K562 (cell line): ENCODE results near the gene NAALAD2. TPM values are rescaled to one million over a fixed set of nuclear protein-coding genes. Genes with fewer than 3 reads are reported as not detected.

Experiments used
- ATAC-seq: fragments of 200-7000 bp; cut with Tn5 transposase; 3 replicates; pipeline ENCODE4 v1.9.1; 2020; ENCODE audit warnings: moderate library complexity
- BruUV-seq: library from RNA; stranded (reverse); fragments of 400-500 nt; replicated peaks from 2 replicates; lab custom pipeline; 2021; lab: Mats Ljungman, UMichigan
- CTCF ChIA-PET: fragments of 300-600 bp; formaldehyde crosslinking; extraction: SDS; loops from one replicate; lab custom pipeline; 2021; ENCODE audit warnings: low intra/inter-chr PET ratio; lab: Yijun Ruan, JAX
- POLR2A ChIA-PET: fragments of 300-600, 350-650 bp; sonication (Branson Sonifier 250); formaldehyde crosslinking; extraction: SDS; loops from one replicate; lab custom pipeline; 2021; ENCODE audit warnings: antibody characterized with exemption, inconsistent platforms; lab: Yijun Ruan, JAX
- DNase-seq, 4 experiments: peaks; one replicate each; pipeline versions ENCODE4 v3.0.0 to v3.0.0-alpha.2; 2011 to 2018; ENCODE audit warnings: low spot score in 3 of 4, mixed read lengths in 3 of 4; ENCODE audit errors: extremely low read depth in 1 of 4
- FAIRE-seq: peaks from 2 replicates; lab custom pipeline; 2011; peaks lifted over from hg19 to GRCh38; lab: Jason Lieb, UNC
- H2AFZ ChIP-seq: 2 replicates; pipeline ENCODE4 v1.6.0; 2011; ENCODE audit warnings: low read depth, low read length, control low read depth, inconsistent platforms
- H3K27ac ChIP-seq: fragments of 200-600 bp; 3 replicates; pipeline ENCODE4 v1.8.0; 2011; ENCODE audit warnings: low read depth, mild to moderate bottlenecking, control low read depth, inconsistent platforms, low read length, moderate library complexity, mixed read lengths; ENCODE audit errors: extremely low read depth
- H3K27me3 ChIP-seq, 2 experiments: fragments of 300-600 bp in 1 of 2; 2 replicates in 1 of 2; 3 replicates in 1 of 2; pipeline versions ENCODE4 v1.6.0 to v1.8.0; 2011; ENCODE audit warnings: inconsistent platforms in 2 of 2, low read length in 2 of 2, mild to moderate bottlenecking in 1 of 2, mixed read lengths in 1 of 2, moderate library complexity in 1 of 2; ENCODE audit not compliant: control insufficient read depth in 2 of 2, insufficient read depth in 2 of 2
- H3K36me3 ChIP-seq: fragments of 300-600 bp; 3 replicates; pipeline ENCODE4 v1.8.0; 2011; ENCODE audit warnings: mild to moderate bottlenecking, low read length, inconsistent platforms; ENCODE audit not compliant: control insufficient read depth, insufficient read depth
- H3K4me1 ChIP-seq, 2 experiments: fragments of 200-600 bp in 1 of 2; replicated peaks in 1 of 2; 2 replicates in 1 of 2; 3 replicates in 1 of 2; pipeline versions ENCODE4 v1.5.1 to v1.8.0; 2011; ENCODE audit warnings: inconsistent platforms in 2 of 2, low read length in 2 of 2, mild to moderate bottlenecking in 1 of 2, mixed read lengths in 1 of 2, moderate library complexity in 1 of 2; ENCODE audit not compliant: control insufficient read depth in 2 of 2, insufficient read depth in 2 of 2
- H3K4me2 ChIP-seq: 2 replicates; pipeline ENCODE4 v1.6.1; 2011; ENCODE audit warnings: low read length, control low read depth, inconsistent platforms, mixed read lengths; ENCODE audit not compliant: insufficient read depth
- H3K4me3 ChIP-seq: fragments of 200-600 bp; sonication (generic), shearing (Covaris generic); 2 replicates; pipeline ENCODE4 v1.5.1; 2016; ENCODE audit warnings: control low read depth, inconsistent platforms
- H3K79me2 ChIP-seq: fragments of 200-600 bp; 3 replicates; pipeline ENCODE4 v1.8.0; 2011; ENCODE audit warnings: low read length, inconsistent platforms; ENCODE audit not compliant: control insufficient read depth, insufficient read depth
- H3K9ac ChIP-seq, 2 experiments: 2 replicates each; pipeline versions ENCODE4 v1.6.0 to v1.6.1; 2011; ENCODE audit warnings: low read depth in 2 of 2, low read length in 2 of 2, control low read depth in 1 of 2, inconsistent platforms in 1 of 2, mild to moderate bottlenecking in 1 of 2, mixed read lengths in 1 of 2; ENCODE audit not compliant: insufficient read depth in 1 of 2
- H3K9me1 ChIP-seq: one replicate; pipeline ENCODE4 v1.6.0; 2011; ENCODE audit warnings: inconsistent platforms, mild to moderate bottlenecking, low read length, moderate library complexity; ENCODE audit not compliant: control insufficient read depth, insufficient read depth
- H3K9me3 ChIP-seq: replicated peaks from 2 replicates; pipeline ENCODE4 v1.5.1; 2011; ENCODE audit warnings: low read depth, low read length, inconsistent platforms; ENCODE audit not compliant: control insufficient read depth, insufficient read depth
- H4K20me1 ChIP-seq: replicated peaks from 2 replicates; pipeline ENCODE4 v1.6.1; 2011; ENCODE audit warnings: low read length, inconsistent platforms, mixed read lengths; ENCODE audit not compliant: control insufficient read depth, insufficient read depth
- ARID2 ChIP-seq: fragments of 450-650 bp; IDR thresholded peaks from 2 replicates; pipeline ENCODE4 v1.6.1; 2017; ENCODE audit warnings: antibody characterized with exemption, mild to moderate bottlenecking
- KLF16 ChIP-seq: IDR thresholded peaks from 2 replicates; pipeline ENCODE4 v1.6.1; 2016; ENCODE audit warnings: antibody characterized with exemption
- KLF6 ChIP-seq: fragments of 250-450 bp; sonication (Bioruptor Pico); IDR thresholded peaks from 2 replicates; pipeline ENCODE4 v1.4.0; 2020; ENCODE audit warnings: mild to moderate bottlenecking, moderate library complexity, borderline replicate concordance
- MAFG ChIP-seq: fragments of 450-650 bp; conservative IDR thresholded peaks from 2 replicates; pipeline ENCODE4 v1.6.1; 2016; ENCODE audit warnings: missing genetic modification characterization, missing compliant biosample characterization
- OTX1 ChIP-seq: fragments of 450-650 bp; formaldehyde crosslinking; IDR thresholded peaks from 2 replicates; pipeline ENCODE4 v1.4.0; 2022; ENCODE audit warnings: mild to moderate bottlenecking
- POLR2H ChIP-seq: IDR thresholded peaks from 2 replicates; pipeline ENCODE4 v1.6.1; 2016; ENCODE audit warnings: missing genetic modification characterization, low read depth, mild to moderate bottlenecking, control low read depth, missing compliant biosample characterization, moderate library complexity
- RUNX1 ChIP-seq: sonication (generic); IDR thresholded peaks from 2 replicates; pipeline ENCODE4 v1.6.1; 2016; ENCODE audit warnings: antibody characterized with exemption, low read depth
- SMAD3 ChIP-seq: fragments of 450-650 bp; formaldehyde crosslinking; conservative IDR thresholded peaks from 2 replicates; pipeline ENCODE4 v1.4.0; 2020; ENCODE audit warnings: mild to moderate bottlenecking
- SNIP1 ChIP-seq: fragments of 450-650 bp; IDR thresholded peaks from 2 replicates; pipeline ENCODE4 v1.7.1; 2017; ENCODE audit warnings: low read depth, mild to moderate bottlenecking
- SPI1 ChIP-seq: IDR thresholded peaks from 2 replicates; pipeline ENCODE4 v1.6.1; 2011; ENCODE audit warnings: low read depth, low read length, control low read depth, borderline replicate concordance
- TEAD4 ChIP-seq, 2 experiments: sonication (generic) in 1 of 2; formaldehyde crosslinking in 1 of 2; IDR thresholded peaks; 2 replicates each; pipeline versions ENCODE4 v1.6.1 to v1.8.0; 2012 to 2022; ENCODE audit warnings: borderline replicate concordance in 1 of 2, inconsistent platforms in 1 of 2, low read length in 1 of 2, mild to moderate bottlenecking in 1 of 2, missing genetic modification reagents in 1 of 2
- YBX1 ChIP-seq: fragments of 450-650 bp; IDR thresholded peaks from 2 replicates; pipeline ENCODE4 v1.7.1; 2016; ENCODE audit warnings: mild to moderate bottlenecking
- WGBS: fragments of 100-300 bp; shearing (Covaris generic); methylation state at CpG from one replicate; pipeline ENCODE4 v1.1.6; 2016; ENCODE audit warnings: low coverage, mixed read lengths; ENCODE audit not compliant: insufficient coverage; ENCODE audit errors: missing lambda C conversion rate; 5-methylcytosine and 5-hydroxymethylcytosine counted together
- in situ Hi-C: fragments of 300-500 bp; cut with MboI; formaldehyde crosslinking; loops from 4 replicates; pipeline ENCODE4 v1.15.0; 2018; ENCODE audit warnings: inconsistent platforms, mixed read lengths
- intact Hi-C: fragments of 100-400 bp; cut with micrococcal nuclease; formaldehyde crosslinking; loops from 2 replicates; pipeline ENCODE4 v1.14.2; 2022
- polyA plus RNA-seq, 8 experiments: library from polyadenylated mRNA; depleted of rRNA in 4 of 8; stranded (reverse) in 5 of 8; unstranded in 3 of 8; fragments of >200 nt; fragmentation: Nextera tagmentation in 2 of 8; fragmentation: Illumina TruSeq in 1 of 8; extraction: Ambion mirVana in 2 of 8; extraction: Trizol in 1 of 8; gene quantifications; 2 replicates each; pipeline versions ENCODE4 v1.2.1 to v1.2.3, GENCODE V29; 2011 to 2014; ENCODE audit warnings: inconsistent platforms in 1 of 8, missing spikeins in 1 of 8
- total RNA-seq, 7 experiments: library from RNA; depleted of rRNA in 6 of 7; stranded (reverse); fragments of >200 nt in 6 of 7; fragmentation: Illumina TruSeq in 2 of 7; extraction: Trizol in 2 of 7; gene quantifications; 2 replicates each; pipeline versions ENCODE4 v1.2.1 to v1.2.3, GENCODE V29; 2011 to 2021; ENCODE audit warnings: low replicate concordance in 1 of 7
- TF ChIP-seq, protein P1 (sequence below): fragments of 450-650 bp; IDR thresholded peaks from one replicate; pipeline ENCODE4 v1.6.1; 2018; ENCODE audit warnings: mild to moderate bottlenecking, moderate library complexity; ENCODE audit not compliant: partially characterized antibody
- TF ChIP-seq, protein P2 (sequence below): fragments of 450-650 bp; IDR thresholded peaks from 2 replicates; pipeline ENCODE4 v1.6.1; 2016
- TF ChIP-seq, protein P3 (sequence below): IDR thresholded peaks from 2 replicates; pipeline ENCODE4 v1.6.1; 2011; ENCODE audit warnings: borderline replicate concordance, low read depth, mild to moderate bottlenecking, moderate library complexity, low read length; ENCODE audit not compliant: insufficient read depth, poor library complexity, severe bottlenecking

The NAALAD2 gene
- total and polyA plus RNA-seq, 9 of the 15 experiments (the other 6 are each of a cell fraction or from before 2014, with no cell fraction given), result 0.05 to 0.24 (median 0.12) TPM

DNA sequence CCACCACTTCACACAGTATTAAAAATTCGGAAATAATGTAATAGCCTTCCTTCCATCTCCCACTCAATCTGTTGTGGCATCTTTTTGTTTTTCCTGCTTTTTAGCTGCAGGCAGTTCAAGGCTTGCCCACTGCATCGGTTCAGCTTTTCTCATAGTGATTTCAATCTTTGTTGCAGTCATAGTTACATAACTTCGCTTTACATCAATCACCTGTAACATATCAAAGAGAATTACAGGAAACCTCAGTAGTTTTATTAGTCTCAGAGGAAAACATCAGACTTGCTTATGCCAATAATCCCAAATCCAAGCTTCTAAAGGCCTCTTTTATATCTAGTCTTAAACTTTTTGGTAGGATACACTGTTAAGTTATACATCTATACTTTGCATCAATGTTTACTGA lies 67.9 kb downstream of the NAALAD2 start (continued):
- TF ChIP-seq SPI1, result no peak
- no peak for TF ChIP-seq POLR2H (tag)

DNA sequence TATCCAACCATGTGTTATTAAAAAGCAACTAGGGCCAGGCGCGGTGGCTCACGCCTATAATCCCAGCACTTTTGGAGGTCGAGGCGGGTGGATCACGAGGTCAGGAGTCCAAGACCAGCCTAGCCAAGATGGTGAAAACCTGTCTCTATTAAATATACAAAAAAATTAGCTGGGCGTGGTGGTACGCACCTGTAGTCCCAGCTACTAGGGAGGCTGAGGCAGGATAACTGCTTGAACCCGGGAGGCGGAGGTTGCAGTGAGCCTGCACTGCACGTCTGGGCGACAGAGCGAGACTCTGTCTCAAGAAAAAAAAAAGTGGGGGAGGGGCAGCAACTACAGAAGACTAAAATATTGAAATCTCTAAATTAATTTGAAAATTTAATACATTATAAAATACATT lies 69.9 kb downstream of the NAALAD2 start:
- FAIRE-seq (no peak), DNase-seq (no peak), ATAC-seq (no peak)
- Histone ChIP-seq H3K4me1 (no peaks in the 10 kb centered on the region), H3K4me3 (no peak overlapping the region), H3K9ac (no peak overlapping the region), H3K79me2 (no peaks in the 10 kb centered on the region; the same call in 2 of the 3 replicates), H3K4me2 (no peak overlapping the region), H4K20me1 (no peaks in the 10 kb centered on the region), H3K27ac (no peak overlapping the region), H3K9me1 (no peaks in the 10 kb centered on the region), H2AFZ (no peak overlapping the region)
- in situ Hi-C loops (no loop called here), intact Hi-C loops (loop anchor here (2.0 kb wide), 1 partner anchor 38 kb away; no protein-coding TSS in a partner anchor)
- BruUV-seq, result no TSS peak
- 95% methylated on average over 13 of the region's 13 CpGs for WGBS
- CTCF ChIA-PET, result no interaction called here
- TF ChIP-seq, protein P1, sequence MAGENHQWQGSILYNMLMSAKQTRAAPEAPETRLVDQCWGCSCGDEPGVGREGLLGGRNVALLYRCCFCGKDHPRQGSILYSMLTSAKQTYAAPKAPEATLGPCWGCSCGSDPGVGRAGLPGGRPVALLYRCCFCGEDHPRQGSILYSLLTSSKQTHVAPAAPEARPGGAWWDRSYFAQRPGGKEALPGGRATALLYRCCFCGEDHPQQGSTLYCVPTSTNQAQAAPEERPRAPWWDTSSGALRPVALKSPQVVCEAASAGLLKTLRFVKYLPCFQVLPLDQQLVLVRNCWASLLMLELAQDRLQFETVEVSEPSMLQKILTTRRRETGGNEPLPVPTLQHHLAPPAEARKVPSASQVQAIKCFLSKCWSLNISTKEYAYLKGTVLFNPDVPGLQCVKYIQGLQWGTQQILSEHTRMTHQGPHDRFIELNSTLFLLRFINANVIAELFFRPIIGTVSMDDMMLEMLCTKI, result no peak
- TF ChIP-seq, protein P2, sequence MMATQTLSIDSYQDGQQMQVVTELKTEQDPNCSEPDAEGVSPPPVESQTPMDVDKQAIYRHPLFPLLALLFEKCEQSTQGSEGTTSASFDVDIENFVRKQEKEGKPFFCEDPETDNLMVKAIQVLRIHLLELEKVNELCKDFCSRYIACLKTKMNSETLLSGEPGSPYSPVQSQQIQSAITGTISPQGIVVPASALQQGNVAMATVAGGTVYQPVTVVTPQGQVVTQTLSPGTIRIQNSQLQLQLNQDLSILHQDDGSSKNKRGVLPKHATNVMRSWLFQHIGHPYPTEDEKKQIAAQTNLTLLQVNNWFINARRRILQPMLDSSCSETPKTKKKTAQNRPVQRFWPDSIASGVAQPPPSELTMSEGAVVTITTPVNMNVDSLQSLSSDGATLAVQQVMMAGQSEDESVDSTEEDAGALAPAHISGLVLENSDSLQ, result no peak
- TF ChIP-seq, protein P3, sequence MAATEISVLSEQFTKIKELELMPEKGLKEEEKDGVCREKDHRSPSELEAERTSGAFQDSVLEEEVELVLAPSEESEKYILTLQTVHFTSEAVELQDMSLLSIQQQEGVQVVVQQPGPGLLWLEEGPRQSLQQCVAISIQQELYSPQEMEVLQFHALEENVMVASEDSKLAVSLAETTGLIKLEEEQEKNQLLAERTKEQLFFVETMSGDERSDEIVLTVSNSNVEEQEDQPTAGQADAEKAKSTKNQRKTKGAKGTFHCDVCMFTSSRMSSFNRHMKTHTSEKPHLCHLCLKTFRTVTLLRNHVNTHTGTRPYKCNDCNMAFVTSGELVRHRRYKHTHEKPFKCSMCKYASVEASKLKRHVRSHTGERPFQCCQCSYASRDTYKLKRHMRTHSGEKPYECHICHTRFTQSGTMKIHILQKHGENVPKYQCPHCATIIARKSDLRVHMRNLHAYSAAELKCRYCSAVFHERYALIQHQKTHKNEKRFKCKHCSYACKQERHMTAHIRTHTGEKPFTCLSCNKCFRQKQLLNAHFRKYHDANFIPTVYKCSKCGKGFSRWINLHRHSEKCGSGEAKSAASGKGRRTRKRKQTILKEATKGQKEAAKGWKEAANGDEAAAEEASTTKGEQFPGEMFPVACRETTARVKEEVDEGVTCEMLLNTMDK, result no peak
- TF ChIP-seq KLF16 (no peak), RUNX1 (no peak), MAFG (no peak), TEAD4 (IDR thresholded peaks at IDR 0.05; ENCODE audit: low read length) (no peak), TEAD4 (CRISPR knock-in tag; IDR thresholded peaks at IDR 0.05; ENCODE audit: borderline replicate concordance) (no peak), SMAD3 (CRISPR knock-in tag) (no peak), YBX1 (no peak), ARID2 (no peak), KLF6 (CRISPR knock-in tag) (no peak), SNIP1 (no peak), OTX1 (CRISPR knock-in tag) (no peak)
- TF ChIP-seq, all 486 proteins: peak for 0
- no peaks in the 10 kb centered on the region for H3K9me3 ChIP-seq
- H3K36me3 ChIP-seq, result peaks cover 93% of the 10 kb centered on the region
- H3K27me3 ChIP-seq, result no peaks in the 10 kb centered on the region
- POLR2A ChIA-PET, result no interaction called here
